Bone marrow (tissue), 2 donors: ENCODE measurements around the gene ZWILCH.
"Not testable (repeated sequence)": the region's sequence is repeated elsewhere in the genome, so short reads cannot be mapped to it uniquely, and the experiment has no call there.

ENCODE experiments used
- DNase-seq, 2 donors: peaks; one replicate each; lab custom pipeline; 2025; lab: John Stamatoyannopoulos, UW

The ZWILCH gene

GRCh38 chr15:66488525-66488924, 16.6 kb upstream of the ZWILCH start:
- DNase-seq, result no peak

- no peak for DNase-seq
These were observed 15.8 kb upstream of the ZWILCH start for GRCh38 chr15:66489179-66489791.

GRCh38 chr15:66491846-66492245, 13.3 kb upstream of the ZWILCH start:
- no peak for DNase-seq

- DNase-seq, result no peak
These were observed 10.9 kb upstream of the ZWILCH start for GRCh38 chr15:66494262-66494661.

- DNase-seq, result no peak
These were observed 8.1 kb upstream of the ZWILCH start for GRCh38 chr15:66496951-66497501.

GRCh38 chr15:66497502-66498455, 7.3 kb upstream of the ZWILCH start, which contains the start of gene SNAPC5:
Gene SNAPC5 (minus strand): TSS chr15:66497762. CDS start chr15:66497731, 31 bp downstream.
- peak; percentile 83 to 91 for DNase-seq

GRCh38 chr15:66498501-66499386, 6.4 kb upstream of the ZWILCH start:
- peak in 1 of 2 donors; percentile 36 for DNase-seq

GRCh38 chr15:66500346-66500745, 4.8 kb upstream of the ZWILCH start:
- not testable (repeated sequence) for DNase-seq

GRCh38 chr15:66502491-66502890, 2.6 kb upstream of the ZWILCH start:
- DNase-seq, result no peak

GRCh38 chr15:66503041-66503648, 2.0 kb upstream of the ZWILCH start:
- DNase-seq, result not testable (repeated sequence)

- DNase-seq, result no peak
These were observed 1.2 kb upstream of the ZWILCH start for GRCh38 chr15:66503780-66504562.

- no peak for DNase-seq
These were observed 295 bp downstream of the ZWILCH start for GRCh38 chr15:66505430-66505811.

- DNase-seq, result no peak
These were observed 692 bp downstream of the ZWILCH start for GRCh38 chr15:66505818-66506217.

GRCh38 chr15:66508293-66508883, 3.3 kb downstream of the ZWILCH start:
- no peak for DNase-seq

- DNase-seq, result no peak
These were observed 9.5 kb downstream of the ZWILCH start for GRCh38 chr15:66514586-66514985.

- no peak for DNase-seq
These were observed 10.8 kb downstream of the ZWILCH start for GRCh38 chr15:66515901-66516322.

- DNase-seq, result no peak
These were observed 18.8 kb downstream of the ZWILCH start for GRCh38 chr15:66523926-66524325.

GRCh38 chr15:66524838-66525237, 19.7 kb downstream of the ZWILCH start:
- no peak for DNase-seq

GRCh38 chr15:66535056-66535455, 29.9 kb downstream of the ZWILCH start:
- no peak for DNase-seq

- no peak for DNase-seq
These were observed 37.8 kb downstream of the ZWILCH start for GRCh38 chr15:66542896-66543295.
